OCI-M2 (cell line): Measurements from ENCODE around the gene ARHGEF37.
"Not testable (repeated sequence)": the region's sequence is repeated elsewhere in the genome, so short reads cannot be mapped to it uniquely, and the experiment has no call there.

Source experiments
- DNase-seq: peaks from one replicate; lab custom pipeline; 2025; ENCODE audit not compliant: unreplicated experiment; lab: John Stamatoyannopoulos, UW

ARHGEF37 gene

GRCh38 chr5:149564542-149565140, 16.7 kb upstream of the ARHGEF37 start:
- DNase-seq = not testable (repeated sequence)

- no peak for DNase-seq
Observed at GRCh38 chr5:149567226-149567625, 14.1 kb upstream of the ARHGEF37 start.

- DNase-seq = no peak
Observed at GRCh38 chr5:149572170-149572569, 9.1 kb upstream of the ARHGEF37 start.

GRCh38 chr5:149572576-149573231, 8.6 kb upstream of the ARHGEF37 start:
- no peak for DNase-seq

GRCh38 chr5:149575131-149575530, 6.2 kb upstream of the ARHGEF37 start:
- no peak for DNase-seq

- no peak for DNase-seq
Observed at GRCh38 chr5:149576021-149576420, 5.3 kb upstream of the ARHGEF37 start.

- no peak for DNase-seq
Observed at GRCh38 chr5:149578896-149579295, 2.4 kb upstream of the ARHGEF37 start.

- DNase-seq = no peak
Observed at GRCh38 chr5:149580808-149581191, 498 bp upstream of the ARHGEF37 start.

GRCh38 chr5:149581931-149582768, 852 bp downstream of the ARHGEF37 start:
- DNase-seq = no peak

- no peak for DNase-seq
Observed at GRCh38 chr5:149583394-149583793, 2.1 kb downstream of the ARHGEF37 start.

GRCh38 chr5:149584121-149584520, 2.8 kb downstream of the ARHGEF37 start:
- DNase-seq = no peak

GRCh38 chr5:149585910-149586309, 4.6 kb downstream of the ARHGEF37 start:
- DNase-seq = no peak

GRCh38 chr5:149586708-149587318, 5.5 kb downstream of the ARHGEF37 start:
- DNase-seq = no peak

- no peak for DNase-seq
Observed at GRCh38 chr5:149588936-149589335, 7.6 kb downstream of the ARHGEF37 start.

- no peak for DNase-seq
Observed at GRCh38 chr5:149593370-149593769, 12.1 kb downstream of the ARHGEF37 start.

- DNase-seq = no peak
Observed at GRCh38 chr5:149594206-149594895, 13.1 kb downstream of the ARHGEF37 start.

GRCh38 chr5:149595105-149595504, 13.8 kb downstream of the ARHGEF37 start:
- DNase-seq = not testable (repeated sequence)

- DNase-seq = no peak
Observed at GRCh38 chr5:149596712-149597111, 15.4 kb downstream of the ARHGEF37 start.

GRCh38 chr5:149597618-149598017, 16.3 kb downstream of the ARHGEF37 start:
- no peak for DNase-seq

- DNase-seq = not testable (repeated sequence)
Observed at GRCh38 chr5:149598234-149598633, 16.9 kb downstream of the ARHGEF37 start.

GRCh38 chr5:149598966-149599365, 17.7 kb downstream of the ARHGEF37 start:
- no peak for DNase-seq
